GM23338 (cell line): ENCODE measurements around the gene PHC3. TPM values are rescaled to one million over a fixed set of nuclear protein-coding genes. Genes with fewer than 3 reads are reported as not detected.

Experiments
- ATAC-seq: fragments of 200-7000 bp; cut with Tn5 transposase; 3 replicates; pipeline ENCODE4 v1.9.1; 2020
- DNase-seq: peaks from one replicate; pipeline ENCODE4 v3.0.0-alpha.2; 2015; ENCODE audit warnings: low spot score
- H2AFZ ChIP-seq: fragments of 200-600 bp; sonication (generic); 2 replicates; pipeline ENCODE4 v1.8.0; 2016; ENCODE audit warnings: antibody characterized with exemption, mild to moderate bottlenecking, moderate library complexity
- H3F3A ChIP-seq: fragments of 200-600 bp; sonication (generic); replicated peaks from 2 replicates; pipeline ENCODE4 v1.8.0; 2017; ENCODE audit warnings: antibody characterized with exemption, mixed run types, low read depth
- H3K27ac ChIP-seq: fragments of 200-600 bp; sonication (generic); 2 replicates; pipeline ENCODE4 v1.6.1; 2016; ENCODE audit warnings: low read depth
- H3K27me3 ChIP-seq: fragments of 200-600 bp; sonication (generic); 2 replicates; pipeline ENCODE4 v1.8.0; 2016; ENCODE audit warnings: mild to moderate bottlenecking, mixed run types, moderate library complexity; ENCODE audit not compliant: insufficient read depth
- H3K36me3 ChIP-seq: fragments of 200-600 bp; sonication (generic); 2 replicates; pipeline ENCODE4 v1.8.0; 2016; ENCODE audit warnings: mild to moderate bottlenecking; ENCODE audit not compliant: insufficient read depth
- H3K4me1 ChIP-seq: fragments of 200-600 bp; sonication (generic); 2 replicates; pipeline ENCODE4 v1.8.0; 2016; ENCODE audit warnings: mild to moderate bottlenecking, moderate library complexity; ENCODE audit not compliant: insufficient read depth
- H3K4me2 ChIP-seq: fragments of 200-600 bp; sonication (generic); 2 replicates; pipeline ENCODE4 v1.7.1; 2017; ENCODE audit warnings: mixed run types
- H3K4me3 ChIP-seq: fragments of 200-600 bp; sonication (generic); 2 replicates; pipeline ENCODE4 v1.6.1; 2016; ENCODE audit warnings: mixed run types
- H3K79me2 ChIP-seq: fragments of 200-600 bp; sonication (generic); replicated peaks from 2 replicates; pipeline ENCODE4 v1.8.0; 2017; ENCODE audit warnings: mild to moderate bottlenecking; ENCODE audit not compliant: insufficient read depth
- H3K9me2 ChIP-seq: fragments of 200-600 bp; sonication (generic); 2 replicates; pipeline ENCODE4 v1.8.0; 2017; ENCODE audit not compliant: insufficient read depth
- H4K20me1 ChIP-seq: fragments of 200-600 bp; sonication (generic); replicated peaks from 2 replicates; pipeline ENCODE4 v1.8.0; 2017; ENCODE audit warnings: mild to moderate bottlenecking; ENCODE audit not compliant: insufficient read depth
- H3K27ac Mint-ChIP-seq: 2 replicates; pipeline ENCODE4 v1.8.0; 2020; ENCODE audit warnings: inconsistent platforms, mild to moderate bottlenecking, moderate library complexity, mixed read lengths
- H3K27me3 Mint-ChIP-seq: 3 replicates; pipeline ENCODE4 v1.8.0; 2022; ENCODE audit warnings: low read depth, mild to moderate bottlenecking, moderate library complexity, mixed read lengths, inconsistent platforms; ENCODE audit not compliant: insufficient read depth, poor library complexity
- H3K36me3 Mint-ChIP-seq: 3 replicates; pipeline ENCODE4 v1.8.0; 2021; ENCODE audit warnings: low read depth, mild to moderate bottlenecking, inconsistent platforms, moderate library complexity, mixed read lengths
- H3K4me1 Mint-ChIP-seq: 3 replicates; pipeline ENCODE4 v1.8.0; 2020; ENCODE audit warnings: mild to moderate bottlenecking, inconsistent platforms, mixed read lengths
- H3K4me3 Mint-ChIP-seq: 3 replicates; pipeline ENCODE4 v1.8.0; 2021; ENCODE audit warnings: moderate library complexity, mild to moderate bottlenecking, inconsistent platforms, mixed read lengths
- H3K9me3 Mint-ChIP-seq: 3 replicates; pipeline ENCODE4 v1.8.0; 2020; ENCODE audit warnings: moderate library complexity, mild to moderate bottlenecking, inconsistent platforms, mixed read lengths
- CREB1 ChIP-seq: fragments of 250-450 bp; sonication (Bioruptor Pico); IDR thresholded peaks from 2 replicates; pipeline ENCODE4 v1.5.0; 2020; ENCODE audit warnings: low read depth, mild to moderate bottlenecking, moderate library complexity
- EZH2 ChIP-seq: fragments of 200-600 bp; sonication (generic); IDR thresholded peaks from one replicate; pipeline ENCODE4 v1.8.0; 2017; ENCODE audit warnings: antibody characterized with exemption, mild to moderate bottlenecking, low read depth; ENCODE audit not compliant: unreplicated experiment
- EZH2phosphoT487 ChIP-seq: fragments of 200-600 bp; sonication (generic); IDR thresholded peaks from one replicate; pipeline ENCODE4 v1.8.1; 2018; ENCODE audit warnings: antibody characterized with exemption; ENCODE audit not compliant: unreplicated experiment
- JUNB ChIP-seq: IDR thresholded peaks from one replicate; pipeline ENCODE4 v1.6.1; 2016; ENCODE audit warnings: antibody characterized with exemption; ENCODE audit not compliant: unreplicated experiment
- NANOG ChIP-seq: IDR thresholded peaks from 2 replicates; pipeline ENCODE4 v1.6.1; 2016; ENCODE audit warnings: antibody characterized with exemption, borderline replicate concordance
- POLR2AphosphoS5 ChIP-seq: IDR thresholded peaks from 2 replicates; pipeline ENCODE4 v1.6.1; 2016; ENCODE audit warnings: antibody characterized with exemption, low read depth
- ZNF114 ChIP-seq: fragments of 250-450 bp; sonication (Bioruptor Pico); IDR thresholded peaks from 2 replicates; pipeline ENCODE4 v1.5.0; 2020; ENCODE audit warnings: mild to moderate bottlenecking, moderate library complexity
- ZNF331 ChIP-seq: fragments of 250-450 bp; sonication (Bioruptor Pico); IDR thresholded peaks from 2 replicates; pipeline ENCODE4 v1.5.0; 2020; ENCODE audit warnings: low read depth, mild to moderate bottlenecking, moderate library complexity
- polyA plus RNA-seq: library from polyadenylated mRNA; unstranded; fragments of >200 nt; fragmentation: Nextera tagmentation; extraction: Ambion mirVana; gene quantifications from 2 replicates; pipeline ENCODE4 v1.2.1, GENCODE V29; 2016
- total RNA-seq: library from RNA; depleted of rRNA; stranded (reverse); fragments of >200 nt; shearing (Covaris generic); gene quantifications from 2 replicates; pipeline ENCODE4 v1.2.3, GENCODE V29; 2014
- TF ChIP-seq, protein P1 (sequence below): IDR thresholded peaks from one replicate; pipeline ENCODE4 v1.6.1; 2018; ENCODE audit warnings: antibody characterized with exemption; ENCODE audit not compliant: unreplicated experiment
- TF ChIP-seq, protein P2 (sequence below): IDR thresholded peaks from 2 replicates; pipeline ENCODE4 v1.6.1; 2016; ENCODE audit warnings: antibody characterized with exemption
- TF ChIP-seq, protein P3 (sequence below), 2 experiments: fragments of 200-600 bp in 1 of 2; sonication (generic) in 1 of 2; conservative IDR thresholded peaks; 2 replicates each; pipeline versions ENCODE4 v1.5.1 to v1.6.1; 2016 to 2017; ENCODE audit warnings: antibody characterized with exemption in 2 of 2, low read depth in 2 of 2, mild to moderate bottlenecking in 2 of 2, moderate library complexity in 1 of 2
- TF ChIP-seq, protein P4 (sequence below): fragments of 250-450 bp; sonication (Bioruptor Pico); IDR thresholded peaks from 2 replicates; pipeline ENCODE4 v1.5.0; 2020; ENCODE audit warnings: mild to moderate bottlenecking, moderate library complexity

PHC3 gene
- total and polyA plus RNA-seq, 2 experiments from 2014 or later: 23.9 to 83.5 TPM

DNA sequence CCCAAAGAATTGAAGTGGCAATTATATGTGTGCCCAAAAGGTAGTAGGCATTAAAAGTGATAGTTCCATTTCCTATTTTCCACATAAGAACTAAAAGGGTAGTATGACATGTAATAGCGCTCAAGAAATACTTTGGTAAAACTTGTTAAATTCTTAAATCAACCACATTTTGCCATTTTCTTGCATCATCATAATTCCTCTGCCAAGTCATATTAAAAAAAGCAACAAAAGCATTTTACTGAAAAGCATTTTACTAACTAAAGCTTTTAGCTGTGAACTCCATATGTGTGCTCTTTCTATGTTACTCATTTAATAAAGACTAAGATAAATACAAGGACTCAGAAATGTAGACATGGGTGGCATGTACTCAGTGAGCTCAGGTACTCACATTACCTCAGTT is 73.6 kb downstream of the PHC3 start (continued):
- TF ChIP-seq, protein P1, sequence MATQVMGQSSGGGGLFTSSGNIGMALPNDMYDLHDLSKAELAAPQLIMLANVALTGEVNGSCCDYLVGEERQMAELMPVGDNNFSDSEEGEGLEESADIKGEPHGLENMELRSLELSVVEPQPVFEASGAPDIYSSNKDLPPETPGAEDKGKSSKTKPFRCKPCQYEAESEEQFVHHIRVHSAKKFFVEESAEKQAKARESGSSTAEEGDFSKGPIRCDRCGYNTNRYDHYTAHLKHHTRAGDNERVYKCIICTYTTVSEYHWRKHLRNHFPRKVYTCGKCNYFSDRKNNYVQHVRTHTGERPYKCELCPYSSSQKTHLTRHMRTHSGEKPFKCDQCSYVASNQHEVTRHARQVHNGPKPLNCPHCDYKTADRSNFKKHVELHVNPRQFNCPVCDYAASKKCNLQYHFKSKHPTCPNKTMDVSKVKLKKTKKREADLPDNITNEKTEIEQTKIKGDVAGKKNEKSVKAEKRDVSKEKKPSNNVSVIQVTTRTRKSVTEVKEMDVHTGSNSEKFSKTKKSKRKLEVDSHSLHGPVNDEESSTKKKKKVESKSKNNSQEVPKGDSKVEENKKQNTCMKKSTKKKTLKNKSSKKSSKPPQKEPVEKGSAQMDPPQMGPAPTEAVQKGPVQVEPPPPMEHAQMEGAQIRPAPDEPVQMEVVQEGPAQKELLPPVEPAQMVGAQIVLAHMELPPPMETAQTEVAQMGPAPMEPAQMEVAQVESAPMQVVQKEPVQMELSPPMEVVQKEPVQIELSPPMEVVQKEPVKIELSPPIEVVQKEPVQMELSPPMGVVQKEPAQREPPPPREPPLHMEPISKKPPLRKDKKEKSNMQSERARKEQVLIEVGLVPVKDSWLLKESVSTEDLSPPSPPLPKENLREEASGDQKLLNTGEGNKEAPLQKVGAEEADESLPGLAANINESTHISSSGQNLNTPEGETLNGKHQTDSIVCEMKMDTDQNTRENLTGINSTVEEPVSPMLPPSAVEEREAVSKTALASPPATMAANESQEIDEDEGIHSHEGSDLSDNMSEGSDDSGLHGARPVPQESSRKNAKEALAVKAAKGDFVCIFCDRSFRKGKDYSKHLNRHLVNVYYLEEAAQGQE: no peak
- no peak for TF ChIP-seq EZH2phosphoT487
- no peak for TF ChIP-seq ZNF114 (CRISPR knock-in tag)
- TF ChIP-seq POLR2AphosphoS5: no peak
- TF ChIP-seq CREB1 (CRISPR knock-in tag): no peak

DNA sequence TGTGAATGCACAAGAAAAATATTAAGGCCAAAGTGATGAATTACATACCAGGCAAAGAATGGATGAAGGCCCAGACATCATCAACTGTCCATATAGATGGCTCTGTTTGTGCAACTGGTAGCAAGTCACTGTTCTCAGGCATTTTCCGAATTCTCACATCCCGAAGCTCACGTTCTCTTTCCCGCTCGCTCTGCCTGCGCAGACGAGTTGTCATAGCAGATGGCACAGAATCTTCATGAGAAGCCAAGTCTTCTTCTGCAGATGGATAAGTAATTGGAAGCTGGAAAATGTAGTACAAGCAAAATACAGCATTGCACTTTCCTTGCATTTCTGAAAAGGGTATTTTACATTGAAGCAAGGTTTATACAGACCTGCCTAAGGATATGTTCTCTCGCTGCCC is 79.1 kb downstream of the PHC3 start:
- no peak for DNase-seq
- Mint-ChIP-seq H3K4me1 (no peaks in the 10 kb centered on the region), H3K36me3 (peaks cover 16% of the 10 kb centered on the region; the same call in 2 of the 3 replicates), H3K4me3 (no peak overlapping the region), H3K27ac (no peak overlapping the region), H3K9me3 (no peaks in the 10 kb centered on the region), H3K27me3 (no peaks in the 10 kb centered on the region)
- no peak for ATAC-seq
- Histone ChIP-seq H3K27ac (no peak overlapping the region), H3F3A (no peaks in the 10 kb centered on the region), H3K4me2 (no peak overlapping the region), H3K4me3 (no peak overlapping the region), H3K27me3 (no peaks in the 10 kb centered on the region), H3K4me1 (no peaks in the 10 kb centered on the region), H3K36me3 (peaks cover 7% of the 10 kb centered on the region; the same call in 1 of the 2 replicates), H3K79me2 (no peaks in the 10 kb centered on the region), H3K9me2 (no peaks in the 10 kb centered on the region), H4K20me1 (no peaks in the 10 kb centered on the region), H2AFZ (no peak overlapping the region)
- no peak for TF ChIP-seq JUNB
- TF ChIP-seq, protein P2, sequence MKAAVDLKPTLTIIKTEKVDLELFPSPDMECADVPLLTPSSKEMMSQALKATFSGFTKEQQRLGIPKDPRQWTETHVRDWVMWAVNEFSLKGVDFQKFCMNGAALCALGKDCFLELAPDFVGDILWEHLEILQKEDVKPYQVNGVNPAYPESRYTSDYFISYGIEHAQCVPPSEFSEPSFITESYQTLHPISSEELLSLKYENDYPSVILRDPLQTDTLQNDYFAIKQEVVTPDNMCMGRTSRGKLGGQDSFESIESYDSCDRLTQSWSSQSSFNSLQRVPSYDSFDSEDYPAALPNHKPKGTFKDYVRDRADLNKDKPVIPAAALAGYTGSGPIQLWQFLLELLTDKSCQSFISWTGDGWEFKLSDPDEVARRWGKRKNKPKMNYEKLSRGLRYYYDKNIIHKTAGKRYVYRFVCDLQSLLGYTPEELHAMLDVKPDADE: no peak
- TF ChIP-seq EZH2: no peak
- TF ChIP-seq, protein P3, sequence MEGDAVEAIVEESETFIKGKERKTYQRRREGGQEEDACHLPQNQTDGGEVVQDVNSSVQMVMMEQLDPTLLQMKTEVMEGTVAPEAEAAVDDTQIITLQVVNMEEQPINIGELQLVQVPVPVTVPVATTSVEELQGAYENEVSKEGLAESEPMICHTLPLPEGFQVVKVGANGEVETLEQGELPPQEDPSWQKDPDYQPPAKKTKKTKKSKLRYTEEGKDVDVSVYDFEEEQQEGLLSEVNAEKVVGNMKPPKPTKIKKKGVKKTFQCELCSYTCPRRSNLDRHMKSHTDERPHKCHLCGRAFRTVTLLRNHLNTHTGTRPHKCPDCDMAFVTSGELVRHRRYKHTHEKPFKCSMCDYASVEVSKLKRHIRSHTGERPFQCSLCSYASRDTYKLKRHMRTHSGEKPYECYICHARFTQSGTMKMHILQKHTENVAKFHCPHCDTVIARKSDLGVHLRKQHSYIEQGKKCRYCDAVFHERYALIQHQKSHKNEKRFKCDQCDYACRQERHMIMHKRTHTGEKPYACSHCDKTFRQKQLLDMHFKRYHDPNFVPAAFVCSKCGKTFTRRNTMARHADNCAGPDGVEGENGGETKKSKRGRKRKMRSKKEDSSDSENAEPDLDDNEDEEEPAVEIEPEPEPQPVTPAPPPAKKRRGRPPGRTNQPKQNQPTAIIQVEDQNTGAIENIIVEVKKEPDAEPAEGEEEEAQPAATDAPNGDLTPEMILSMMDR (conservative IDR thresholded peaks at IDR 0.05; ENCODE audit: low read depth in 2 of 2): no peak
- TF ChIP-seq EZH2phosphoT487: no peak
- no peak for TF ChIP-seq ZNF114 (CRISPR knock-in tag)
- TF ChIP-seq, protein P4, sequence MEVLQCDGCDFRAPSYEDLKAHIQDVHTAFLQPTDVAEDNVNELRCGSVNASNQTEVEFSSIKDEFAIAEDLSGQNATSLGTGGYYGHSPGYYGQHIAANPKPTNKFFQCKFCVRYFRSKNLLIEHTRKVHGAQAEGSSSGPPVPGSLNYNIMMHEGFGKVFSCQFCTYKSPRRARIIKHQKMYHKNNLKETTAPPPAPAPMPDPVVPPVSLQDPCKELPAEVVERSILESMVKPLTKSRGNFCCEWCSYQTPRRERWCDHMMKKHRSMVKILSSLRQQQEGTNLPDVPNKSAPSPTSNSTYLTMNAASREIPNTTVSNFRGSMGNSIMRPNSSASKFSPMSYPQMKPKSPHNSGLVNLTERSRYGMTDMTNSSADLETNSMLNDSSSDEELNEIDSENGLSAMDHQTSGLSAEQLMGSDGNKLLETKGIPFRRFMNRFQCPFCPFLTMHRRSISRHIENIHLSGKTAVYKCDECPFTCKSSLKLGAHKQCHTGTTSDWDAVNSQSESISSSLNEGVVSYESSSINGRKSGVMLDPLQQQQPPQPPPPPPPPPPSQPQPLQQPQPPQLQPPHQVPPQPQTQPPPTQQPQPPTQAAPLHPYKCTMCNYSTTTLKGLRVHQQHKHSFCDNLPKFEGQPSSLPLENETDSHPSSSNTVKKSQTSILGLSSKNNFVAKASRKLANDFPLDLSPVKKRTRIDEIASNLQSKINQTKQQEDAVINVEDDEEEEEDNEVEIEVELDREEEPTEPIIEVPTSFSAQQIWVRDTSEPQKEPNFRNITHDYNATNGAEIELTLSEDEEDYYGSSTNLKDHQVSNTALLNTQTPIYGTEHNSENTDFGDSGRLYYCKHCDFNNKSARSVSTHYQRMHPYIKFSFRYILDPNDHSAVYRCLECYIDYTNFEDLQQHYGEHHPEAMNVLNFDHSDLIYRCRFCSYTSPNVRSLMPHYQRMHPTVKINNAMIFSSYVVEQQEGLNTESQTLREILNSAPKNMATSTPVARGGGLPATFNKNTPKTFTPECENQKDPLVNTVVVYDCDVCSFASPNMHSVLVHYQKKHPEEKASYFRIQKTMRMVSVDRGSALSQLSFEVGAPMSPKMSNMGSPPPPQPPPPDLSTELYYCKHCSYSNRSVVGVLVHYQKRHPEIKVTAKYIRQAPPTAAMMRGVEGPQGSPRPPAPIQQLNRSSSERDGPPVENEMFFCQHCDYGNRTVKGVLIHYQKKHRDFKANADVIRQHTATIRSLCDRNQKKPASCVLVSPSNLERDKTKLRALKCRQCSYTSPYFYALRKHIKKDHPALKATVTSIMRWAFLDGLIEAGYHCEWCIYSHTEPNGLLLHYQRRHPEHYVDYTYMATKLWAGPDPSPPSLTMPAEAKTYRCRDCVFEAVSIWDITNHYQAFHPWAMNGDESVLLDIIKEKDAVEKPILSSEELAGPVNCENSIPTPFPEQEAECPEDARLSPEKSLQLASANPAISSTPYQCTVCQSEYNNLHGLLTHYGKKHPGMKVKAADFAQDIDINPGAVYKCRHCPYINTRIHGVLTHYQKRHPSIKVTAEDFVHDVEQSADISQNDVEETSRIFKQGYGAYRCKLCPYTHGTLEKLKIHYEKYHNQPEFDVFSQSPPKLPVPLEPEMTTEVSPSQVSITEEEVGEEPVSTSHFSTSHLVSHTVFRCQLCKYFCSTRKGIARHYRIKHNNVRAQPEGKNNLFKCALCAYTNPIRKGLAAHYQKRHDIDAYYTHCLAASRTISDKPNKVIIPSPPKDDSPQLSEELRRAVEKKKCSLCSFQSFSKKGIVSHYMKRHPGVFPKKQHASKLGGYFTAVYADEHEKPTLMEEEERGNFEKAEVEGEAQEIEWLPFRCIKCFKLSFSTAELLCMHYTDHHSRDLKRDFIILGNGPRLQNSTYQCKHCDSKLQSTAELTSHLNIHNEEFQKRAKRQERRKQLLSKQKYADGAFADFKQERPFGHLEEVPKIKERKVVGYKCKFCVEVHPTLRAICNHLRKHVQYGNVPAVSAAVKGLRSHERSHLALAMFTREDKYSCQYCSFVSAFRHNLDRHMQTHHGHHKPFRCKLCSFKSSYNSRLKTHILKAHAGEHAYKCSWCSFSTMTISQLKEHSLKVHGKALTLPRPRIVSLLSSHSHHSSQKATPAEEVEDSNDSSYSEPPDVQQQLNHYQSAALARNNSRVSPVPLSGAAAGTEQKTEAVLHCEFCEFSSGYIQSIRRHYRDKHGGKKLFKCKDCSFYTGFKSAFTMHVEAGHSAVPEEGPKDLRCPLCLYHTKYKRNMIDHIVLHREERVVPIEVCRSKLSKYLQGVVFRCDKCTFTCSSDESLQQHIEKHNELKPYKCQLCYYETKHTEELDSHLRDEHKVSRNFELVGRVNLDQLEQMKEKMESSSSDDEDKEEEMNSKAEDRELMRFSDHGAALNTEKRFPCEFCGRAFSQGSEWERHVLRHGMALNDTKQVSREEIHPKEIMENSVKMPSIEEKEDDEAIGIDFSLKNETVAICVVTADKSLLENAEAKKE (CRISPR knock-in tag): no peak
- TF ChIP-seq NANOG: no peak
- TF ChIP-seq ZNF331 (CRISPR knock-in tag): no peak
- no peak for TF ChIP-seq POLR2AphosphoS5
